ENCODE results near the gene IFIT5.
"Not testable (repeated sequence)": the region's sequence is repeated elsewhere in the genome, so short reads cannot be mapped to it uniquely, and the experiment has no call there.

IFIT5 gene

DNA sequence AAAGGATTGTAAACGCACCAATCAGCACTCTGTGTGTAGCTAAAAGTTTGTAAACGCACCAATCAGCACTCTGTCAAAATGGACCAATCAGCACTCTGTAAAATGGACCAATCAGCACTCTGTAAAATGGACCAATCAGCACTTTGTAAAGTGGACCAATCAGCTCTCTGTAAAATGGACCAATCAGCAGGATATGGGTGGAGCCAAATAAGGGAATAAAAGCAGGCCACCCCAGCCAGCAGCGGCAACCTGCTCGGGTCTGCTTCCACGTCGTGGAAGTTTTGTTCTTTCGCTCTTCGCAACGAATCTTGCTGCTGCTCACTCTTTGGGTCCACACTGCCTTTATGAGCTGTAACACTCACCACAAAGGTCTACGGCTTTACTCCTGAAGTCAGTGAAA is 2.1 kb upstream of the IFIT5 start:
- H3K4me3 Mint-ChIP-seq, result peak overlapping the region; percentile 78
- H3K4me1 Mint-ChIP-seq, result peaks cover 44% of the 10 kb centered on the region
- peak overlapping the region; percentile 46 for H3K27ac Mint-ChIP-seq
- H3K27me3 Mint-ChIP-seq, H3K9me3 Mint-ChIP-seq, H3K36me3 Mint-ChIP-seq: not testable (repeated sequence)

DNA sequence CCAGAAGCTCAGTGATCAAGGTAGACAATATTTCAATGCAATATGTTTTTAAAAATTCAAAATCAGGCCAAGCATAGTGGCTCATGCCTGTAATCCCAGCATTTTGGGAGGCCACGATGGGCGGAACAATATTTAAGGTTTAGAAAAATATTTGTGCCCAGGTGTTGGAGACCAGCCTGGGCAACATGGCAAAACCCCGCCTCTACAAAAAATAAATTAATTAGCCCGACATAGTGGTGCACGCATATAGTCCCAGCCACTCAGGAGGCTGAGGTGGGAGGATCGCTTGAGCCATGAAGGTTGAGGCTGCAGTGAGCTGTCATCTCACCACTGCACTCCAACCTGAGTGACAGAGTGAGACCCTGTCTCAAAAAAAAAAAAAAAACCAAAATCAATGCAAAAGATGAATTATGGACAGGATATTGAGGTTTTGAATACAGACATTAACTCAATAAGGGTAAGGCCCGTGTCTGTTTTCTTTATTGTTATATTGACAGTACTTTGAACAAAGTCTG is 913 bp upstream of the IFIT5 start:
- H3K4me1 Mint-ChIP-seq, result peaks cover 56% of the 10 kb centered on the region

DNA sequence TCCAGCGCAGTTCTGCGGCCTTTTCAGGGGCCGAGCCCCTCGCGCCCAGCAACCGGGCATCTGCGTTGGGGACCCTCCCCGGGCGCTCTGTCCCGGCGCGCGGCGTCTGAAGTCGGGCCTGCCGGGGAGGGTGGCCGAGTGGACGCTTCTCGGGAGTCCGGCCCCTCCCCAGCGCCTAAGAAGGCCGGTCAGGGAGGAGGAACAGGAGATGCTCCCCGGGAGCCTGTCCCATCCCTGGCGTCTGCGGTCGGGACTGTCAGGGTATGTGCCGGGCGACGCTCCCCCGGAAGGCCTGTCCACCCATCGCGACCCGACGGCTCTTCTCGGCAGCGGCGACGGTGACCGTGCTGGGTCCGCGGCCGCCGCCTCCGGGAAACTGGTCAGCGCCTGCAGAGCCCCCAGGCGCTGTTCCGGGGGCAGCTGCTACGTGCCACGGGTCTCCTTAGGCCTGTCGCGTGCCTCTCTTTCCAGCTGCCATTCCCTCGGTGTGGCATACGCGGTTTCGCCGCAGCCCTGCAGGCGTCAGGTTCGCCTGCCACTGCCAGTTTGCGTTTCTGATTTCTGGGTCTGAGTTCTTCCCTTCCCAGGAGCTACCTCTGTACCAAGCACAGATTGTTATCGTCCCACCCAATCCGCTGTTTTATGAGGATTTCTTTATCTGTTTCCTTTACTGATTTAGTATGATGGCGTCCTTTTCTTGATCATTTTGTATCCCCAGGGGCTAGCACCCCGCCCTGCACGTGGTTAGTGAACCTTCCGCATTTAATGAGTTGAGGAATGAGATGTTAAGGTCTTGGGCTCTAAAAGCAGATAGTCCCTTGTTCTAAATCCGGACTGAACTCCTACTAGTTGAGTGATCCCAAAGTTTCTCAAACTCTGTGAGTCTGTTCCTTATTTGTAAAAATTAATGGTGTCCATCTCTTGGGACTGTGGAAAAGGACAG is 782 bp downstream of the IFIT5 start:
- Mint-ChIP-seq H3K4me1 (peaks cover 67% of the 10 kb centered on the region), H3K27me3 (no peaks in the 10 kb centered on the region), H3K4me3 (peak overlapping the region; percentile 96), H3K9me3 (no peaks in the 10 kb centered on the region), H3K36me3 (peaks cover 9% of the 10 kb centered on the region), H3K27ac (peak overlapping the region; percentile 98)

More for the DNA sequence above, 913 bp upstream of the IFIT5 start:
- Mint-ChIP-seq H3K36me3 (peaks cover 8% of the 10 kb centered on the region), H3K27me3 (no peaks in the 10 kb centered on the region), H3K9me3 (no peaks in the 10 kb centered on the region), H3K27ac (peak overlapping the region; percentile 81), H3K4me3 (peak overlapping the region; percentile 96)

DNA sequence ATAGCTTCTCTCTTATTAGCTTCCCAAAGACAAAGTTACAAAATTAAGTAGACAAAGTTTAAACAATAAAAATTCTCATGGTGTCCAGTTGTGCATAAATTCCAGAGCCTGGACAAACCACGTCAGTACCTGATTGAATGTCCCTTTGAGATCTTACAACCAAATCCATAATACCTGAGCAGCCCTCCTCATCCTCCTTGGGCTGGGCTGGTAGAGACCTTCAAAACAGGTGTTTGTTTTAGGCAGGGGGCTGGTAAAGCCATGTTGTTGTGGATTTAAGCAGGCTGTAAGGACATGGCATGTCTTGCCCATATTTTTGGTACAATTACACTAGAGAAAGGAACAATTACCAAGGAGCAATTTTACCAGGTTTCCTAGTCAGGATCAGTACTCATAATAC is 2.1 kb downstream of the IFIT5 start:
- H3K4me3 Mint-ChIP-seq, result peak overlapping the region; percentile 96
- H3K4me1 Mint-ChIP-seq, result peaks cover 69% of the 10 kb centered on the region
- H3K9me3 Mint-ChIP-seq, result no peaks in the 10 kb centered on the region
- peaks cover 14% of the 10 kb centered on the region for H3K36me3 Mint-ChIP-seq
- H3K27me3 Mint-ChIP-seq, result no peaks in the 10 kb centered on the region
- peak overlapping the region; percentile 98 for H3K27ac Mint-ChIP-seq

DNA sequence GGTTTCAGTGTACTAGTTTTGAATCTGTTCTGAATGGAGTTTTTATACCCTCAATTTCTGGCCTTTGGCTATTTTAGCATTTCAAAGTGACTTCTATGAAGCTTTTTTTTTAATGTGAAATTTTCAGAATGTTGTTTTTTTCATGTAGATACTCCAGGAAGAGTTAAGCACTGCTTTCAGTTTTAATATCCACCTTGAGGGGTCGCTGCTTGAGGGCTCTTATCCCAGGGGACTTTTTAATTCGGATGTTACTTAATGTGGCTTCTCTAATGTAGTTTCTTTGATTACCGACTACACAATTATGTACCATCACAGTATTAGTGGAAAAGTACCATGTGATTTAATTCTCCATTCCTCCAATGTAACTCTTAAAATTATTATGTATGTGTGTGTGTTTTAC is 5.2 kb downstream of the IFIT5 start:
- H3K4me3 Mint-ChIP-seq, result peak overlapping the region; percentile 41
- H3K4me1 Mint-ChIP-seq, result peaks cover 59% of the 10 kb centered on the region
- H3K27me3 Mint-ChIP-seq, result no peaks in the 10 kb centered on the region
- peak overlapping the region; percentile 15 for H3K27ac Mint-ChIP-seq
- no peaks in the 10 kb centered on the region for H3K9me3 Mint-ChIP-seq
- peaks cover 16% of the 10 kb centered on the region for H3K36me3 Mint-ChIP-seq

DNA sequence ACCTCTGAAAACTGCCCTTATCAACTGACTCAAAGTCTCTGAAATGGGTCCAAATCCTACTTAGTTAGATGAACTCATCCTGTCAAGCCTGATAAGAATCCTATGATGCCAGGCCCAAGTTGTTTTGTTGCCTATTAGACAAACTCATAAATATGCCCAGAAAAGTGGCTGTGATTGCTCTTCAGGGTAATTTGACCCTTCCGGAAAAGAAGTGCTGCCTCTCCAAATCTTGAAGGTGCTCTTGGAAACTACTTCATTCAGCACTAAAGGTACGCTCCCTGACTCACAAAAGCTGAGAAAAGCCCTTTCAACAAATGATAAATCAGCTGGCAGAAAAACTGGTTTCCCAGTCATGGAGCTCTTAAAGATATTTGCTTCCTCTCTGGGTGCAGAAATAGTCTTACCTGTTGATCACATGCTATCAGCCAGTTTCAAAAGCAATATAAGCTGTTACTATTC is 6.7 kb downstream of the IFIT5 start:
- Mint-ChIP-seq H3K36me3 (peaks cover 14% of the 10 kb centered on the region), H3K27ac (peak overlapping the region; percentile 2), H3K9me3 (no peaks in the 10 kb centered on the region), H3K27me3 (no peaks in the 10 kb centered on the region), H3K4me3 (no peak overlapping the region), H3K4me1 (peaks cover 51% of the 10 kb centered on the region)

DNA sequence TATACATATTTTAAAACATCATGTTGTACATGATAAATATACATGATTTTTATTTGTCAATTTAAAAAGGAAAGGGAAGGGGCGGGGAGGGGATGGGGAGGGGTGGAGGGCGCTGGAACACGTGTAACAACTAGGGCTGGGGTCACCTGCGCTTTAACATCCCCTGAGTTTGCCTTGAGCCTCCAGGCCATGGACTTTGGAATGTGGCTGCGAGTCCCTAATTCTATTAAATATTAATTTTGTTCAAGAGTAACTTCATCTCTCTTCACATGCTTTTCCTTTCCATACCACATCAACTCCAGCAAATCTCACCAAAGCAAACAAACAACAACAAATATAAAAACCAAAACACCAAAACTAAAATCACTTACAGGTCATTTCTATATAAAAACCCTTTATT is 10.6 kb downstream of the IFIT5 start:
- Mint-ChIP-seq H3K4me3 (no peak overlapping the region), H3K27ac (no peak overlapping the region), H3K9me3 (no peaks in the 10 kb centered on the region), H3K36me3 (peaks cover 8% of the 10 kb centered on the region), H3K4me1 (peaks cover 17% of the 10 kb centered on the region), H3K27me3 (no peaks in the 10 kb centered on the region)

DNA sequence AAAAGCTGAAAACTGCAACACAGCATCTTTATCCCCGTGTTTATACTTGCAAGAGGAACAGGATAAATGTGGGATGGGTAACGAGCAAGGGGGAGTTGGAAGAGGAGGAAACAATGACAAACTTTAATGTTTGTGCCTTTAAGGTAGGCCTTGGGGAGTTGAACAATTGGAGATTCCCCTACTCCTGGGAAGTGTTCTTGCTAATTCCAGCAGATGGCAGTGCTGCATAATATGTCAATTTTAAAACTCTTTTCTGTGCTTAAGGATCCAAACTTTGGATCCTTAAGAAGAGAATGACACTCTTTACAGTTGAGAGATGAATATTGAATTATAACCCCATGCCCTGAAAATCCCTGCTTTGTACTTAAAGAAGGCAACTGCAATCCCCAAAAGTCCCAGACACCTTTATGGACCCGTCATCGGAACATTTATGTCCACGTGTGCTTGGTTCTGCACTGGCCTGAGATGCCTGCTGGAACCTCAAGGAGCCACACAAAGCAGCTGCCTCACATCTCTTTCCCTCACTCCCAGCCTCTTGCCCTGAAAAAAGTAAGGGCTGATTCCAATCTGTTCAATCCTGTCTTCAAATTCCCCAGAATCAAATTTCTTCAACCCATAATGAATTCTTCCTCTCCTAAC is 12.0 kb downstream of the IFIT5 start:
- no peak overlapping the region for H3K27ac Mint-ChIP-seq
- H3K9me3 Mint-ChIP-seq, result no peaks in the 10 kb centered on the region
- no peaks in the 10 kb centered on the region for H3K27me3 Mint-ChIP-seq
- no peak overlapping the region for H3K4me3 Mint-ChIP-seq
- peaks cover 7% of the 10 kb centered on the region for H3K4me1 Mint-ChIP-seq
- H3K36me3 Mint-ChIP-seq, result peaks cover 3% of the 10 kb centered on the region

DNA sequence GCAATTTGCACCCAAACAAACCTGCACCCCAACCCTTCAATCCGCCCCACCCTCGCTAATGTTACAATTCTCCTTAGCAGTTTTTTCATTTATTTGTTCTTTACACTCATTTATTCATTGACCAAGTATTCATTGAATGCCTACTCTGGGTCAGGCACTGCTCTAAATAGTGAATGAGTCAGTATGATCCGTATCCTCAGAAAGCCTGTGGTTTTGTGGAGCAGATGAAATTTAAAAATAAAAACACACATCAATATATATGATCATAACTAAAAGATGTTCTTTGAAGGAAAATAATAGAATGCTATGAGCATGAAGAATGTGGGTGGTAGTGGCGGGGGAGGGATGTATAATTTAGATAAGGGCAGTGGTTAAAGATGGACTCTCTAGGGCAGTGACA is 13.3 kb downstream of the IFIT5 start:
- Mint-ChIP-seq H3K27me3 (peaks cover 3% of the 10 kb centered on the region), H3K9me3 (no peaks in the 10 kb centered on the region), H3K4me1 (peaks cover 4% of the 10 kb centered on the region), H3K4me3 (no peak overlapping the region), H3K36me3 (no peaks in the 10 kb centered on the region), H3K27ac (no peak overlapping the region)

DNA sequence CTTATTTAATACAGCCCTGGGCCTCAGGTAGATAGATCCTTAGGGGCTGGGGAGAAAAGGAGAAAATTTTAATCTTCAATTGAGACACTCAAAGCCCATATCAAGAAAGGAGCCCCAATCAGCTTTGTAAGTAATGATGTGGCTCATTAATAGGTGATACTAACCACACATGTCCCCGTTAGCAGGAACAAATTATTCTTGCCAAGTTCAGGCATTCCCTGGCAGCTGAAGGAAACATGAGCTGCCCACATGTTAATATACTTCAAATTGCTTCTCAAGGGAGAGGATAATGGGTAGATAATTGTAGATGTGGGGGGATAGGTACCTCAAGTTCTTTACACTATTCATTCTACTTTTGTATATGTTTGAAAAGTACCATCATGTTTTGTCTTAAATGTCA is 14.5 kb downstream of the IFIT5 start:
- H3K9me3 Mint-ChIP-seq, result no peaks in the 10 kb centered on the region

DNA sequence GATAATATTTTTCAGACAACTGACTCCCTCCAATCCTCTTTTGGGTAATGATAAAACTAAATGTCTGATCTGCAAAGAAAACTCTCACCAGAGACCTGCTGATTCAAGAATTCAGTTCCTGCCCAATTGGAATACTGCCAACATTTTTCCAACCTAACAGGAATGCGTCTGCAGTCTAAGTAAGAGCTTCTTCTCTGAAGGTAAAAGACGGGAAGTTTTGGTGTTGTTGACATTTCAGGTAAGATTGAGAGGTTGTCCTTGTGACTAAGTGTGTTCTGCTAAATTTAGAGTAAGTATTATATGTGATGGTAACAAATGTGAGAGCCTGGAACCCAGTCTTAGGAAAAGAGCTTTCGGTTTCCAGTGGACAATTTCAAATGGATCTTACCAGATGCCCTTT is 17.6 kb downstream of the IFIT5 start:
- Mint-ChIP-seq H3K4me3 (no peak overlapping the region), H3K9me3 (no peaks in the 10 kb centered on the region), H3K27me3 (peaks cover 11% of the 10 kb centered on the region), H3K27ac (no peak overlapping the region), H3K4me1 (no peaks in the 10 kb centered on the region), H3K36me3 (no peaks in the 10 kb centered on the region)

More for the DNA sequence above, 14.5 kb downstream of the IFIT5 start:
- Mint-ChIP-seq H3K36me3 (no peaks in the 10 kb centered on the region), H3K27me3 (peaks cover 5% of the 10 kb centered on the region), H3K4me1 (no peaks in the 10 kb centered on the region), H3K4me3 (no peak overlapping the region), H3K27ac (no peak overlapping the region)

DNA sequence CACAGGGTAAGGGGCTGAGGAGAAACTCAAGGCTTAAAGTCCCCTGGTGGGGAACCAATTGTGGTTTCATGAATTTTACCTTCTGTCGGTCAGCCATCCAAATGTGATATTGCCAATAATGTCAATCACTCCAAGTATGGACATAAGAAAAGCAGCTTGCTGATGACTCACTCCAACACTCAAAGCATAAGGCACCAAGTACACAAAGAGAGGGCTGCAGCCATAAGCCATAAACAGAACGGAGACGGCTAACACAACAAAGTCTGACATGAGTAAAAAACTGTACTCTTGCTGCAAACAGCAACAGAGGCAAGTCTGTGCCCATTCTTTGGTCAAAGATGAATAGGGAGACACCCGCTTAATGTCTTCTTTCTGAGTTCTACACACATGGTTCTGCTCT is 24.2 kb downstream of the IFIT5 start:
- Mint-ChIP-seq H3K4me3 (no peak overlapping the region), H3K36me3 (no peaks in the 10 kb centered on the region), H3K27me3 (peaks cover 13% of the 10 kb centered on the region), H3K4me1 (no peaks in the 10 kb centered on the region), H3K27ac (no peak overlapping the region), H3K9me3 (no peaks in the 10 kb centered on the region)

DNA sequence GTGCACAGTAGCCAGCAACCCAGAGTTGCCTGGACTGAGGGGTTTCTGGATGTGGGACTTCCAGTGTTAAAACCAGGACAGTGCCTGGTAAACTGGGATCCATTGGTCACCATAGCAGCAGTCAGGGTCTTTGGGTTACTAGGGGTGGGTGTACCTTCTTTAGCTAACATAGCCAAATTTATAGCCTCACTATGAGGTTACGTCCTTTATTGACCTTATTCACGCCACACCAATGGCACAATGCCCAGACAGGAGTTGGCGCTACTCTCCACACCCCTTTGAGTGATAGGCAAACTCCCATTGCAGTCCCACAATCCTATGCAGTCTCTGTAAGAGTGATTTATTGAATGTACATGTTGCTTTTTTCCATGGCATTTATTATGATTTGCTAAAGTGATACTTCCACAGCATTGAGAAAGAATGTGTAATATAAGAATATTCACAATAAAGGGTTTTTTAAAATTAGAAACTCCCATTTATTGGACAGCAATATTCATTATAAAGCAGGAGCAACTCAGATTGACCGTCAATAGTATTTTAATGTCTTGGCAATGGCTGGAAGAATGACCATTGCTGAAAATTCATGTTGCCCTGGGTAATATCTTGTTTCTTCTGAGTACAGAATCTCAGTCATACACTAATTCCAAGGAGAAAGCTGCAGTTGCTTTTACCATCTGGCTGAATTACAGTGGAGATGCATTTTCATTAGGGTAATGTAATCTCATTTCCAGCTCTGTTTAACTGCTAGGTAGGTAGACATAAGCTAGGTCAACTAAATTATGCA is 26.1 kb downstream of the IFIT5 start:
- H3K36me3 Mint-ChIP-seq, result no peaks in the 10 kb centered on the region
- H3K4me1 Mint-ChIP-seq, result no peaks in the 10 kb centered on the region
- H3K27ac Mint-ChIP-seq, result no peak overlapping the region
- H3K4me3 Mint-ChIP-seq, result no peak overlapping the region
- H3K27me3 Mint-ChIP-seq, result peaks cover 9% of the 10 kb centered on the region
- no peaks in the 10 kb centered on the region for H3K9me3 Mint-ChIP-seq

DNA sequence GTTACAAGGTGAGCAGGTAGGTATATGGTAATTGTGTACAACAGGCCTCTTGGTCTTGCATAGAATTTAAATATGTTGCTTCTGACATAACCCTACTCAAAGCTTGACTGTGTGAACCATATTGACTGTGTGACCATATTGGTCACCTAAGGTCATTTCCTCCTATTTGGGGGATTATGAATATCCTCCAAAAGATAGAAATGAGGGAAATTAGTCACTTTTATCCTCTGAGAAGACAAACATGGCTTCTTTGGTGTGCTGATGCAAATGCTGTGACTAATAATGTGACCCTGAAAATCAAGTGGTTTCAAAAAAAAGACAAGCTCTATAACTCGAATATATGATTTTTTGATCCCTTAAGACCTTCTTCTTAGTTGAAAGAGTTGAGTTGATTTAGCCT is 27.9 kb downstream of the IFIT5 start:
- peaks cover 5% of the 10 kb centered on the region for H3K9me3 Mint-ChIP-seq
- no peaks in the 10 kb centered on the region for H3K36me3 Mint-ChIP-seq
- no peak overlapping the region for H3K4me3 Mint-ChIP-seq
- peaks cover 4% of the 10 kb centered on the region for H3K27me3 Mint-ChIP-seq
- no peak overlapping the region for H3K27ac Mint-ChIP-seq
- no peaks in the 10 kb centered on the region for H3K4me1 Mint-ChIP-seq

DNA sequence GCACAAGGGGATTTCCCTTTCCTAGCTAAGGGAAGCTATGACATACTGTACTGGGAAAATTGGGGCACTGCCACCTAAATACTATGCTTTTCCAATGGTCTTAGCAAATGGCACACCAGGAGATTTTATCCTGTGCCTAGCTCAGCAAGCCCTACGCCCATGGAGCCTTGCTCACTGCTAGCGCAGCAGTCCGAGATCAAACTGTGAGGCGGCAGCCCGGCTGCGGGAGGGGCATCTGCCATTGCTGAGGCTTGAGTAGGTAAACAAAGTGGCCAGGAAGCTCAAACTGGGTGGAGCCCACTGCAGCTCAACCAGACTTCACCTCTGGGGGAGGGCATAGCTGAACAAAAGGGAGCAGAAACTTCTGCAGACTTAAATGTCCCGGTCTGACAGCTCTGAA is 30.5 kb downstream of the IFIT5 start:
- not testable (repeated sequence) for H3K4me3 Mint-ChIP-seq, H3K9me3 Mint-ChIP-seq, H3K36me3 Mint-ChIP-seq, H3K4me1 Mint-ChIP-seq, H3K27ac Mint-ChIP-seq, H3K27me3 Mint-ChIP-seq

All from activated naive CD4-positive, alpha-beta T cell treated with anti-CD3 and anti-CD28 coated beads, Interleukin-2, amount 50 U/mL, for 24 hours (primary cell).